Esophagus muscularis mucosa (tissue), 3 donors: ENCODE results near the gene ZXDC.

Experiments
- CTCF ChIP-seq, 3 experiments: fragments of 200-600 bp in 2 of 3; fragments of 450-650 bp in 1 of 3; sonication (generic) in 2 of 3; IDR thresholded peaks; one replicate each; pipeline ENCODE4 v1.5.1; 2017 to 2019; ENCODE audit warnings: antibody characterized with exemption in 3 of 3, mild to moderate bottlenecking in 2 of 3, moderate library complexity in 1 of 3
- POLR2AphosphoS5 ChIP-seq, 2 donors: sonication (generic); formaldehyde crosslinking; IDR thresholded peaks; one replicate each; pipeline ENCODE4 v1.6.1; 2017; ENCODE audit warnings: antibody characterized with exemption in 2 of 2

- TF ChIP-seq CTCF (IDR thresholded peaks at IDR 0.05): no peak
- TF ChIP-seq POLR2AphosphoS5 (IDR thresholded peaks at IDR 0.05): no peak
Measured at GRCh38 chr3:126449621-126450051, 26.1 kb downstream of the ZXDC start.
